Type B pancreatic cell (in vitro differentiated cells): ENCODE measurements around the gene ABHD17C. TPM values are rescaled to one million over a fixed set of nuclear protein-coding genes. Genes with fewer than 3 reads are reported as not detected.

Experiments used
- DNase-seq: peaks from one replicate; pipeline ENCODE4 v3.0.0; 2021; ENCODE audit warnings: mixed read lengths; ENCODE audit not compliant: unreplicated experiment; ENCODE audit errors: extremely low spot score
- H3K27ac Mint-ChIP-seq: 2 replicates; pipeline ENCODE4 v1.8.0; 2021; ENCODE audit warnings: mild to moderate bottlenecking, mixed read lengths
- H3K27me3 Mint-ChIP-seq: 2 replicates; pipeline ENCODE4 v1.8.0; 2021; ENCODE audit warnings: mixed read lengths
- H3K36me3 Mint-ChIP-seq: 2 replicates; pipeline ENCODE4 v1.8.0; 2021; ENCODE audit warnings: mixed read lengths
- H3K4me1 Mint-ChIP-seq: one replicate; pipeline ENCODE4 v1.8.0; 2021; ENCODE audit warnings: mixed read lengths; ENCODE audit not compliant: unreplicated experiment
- H3K4me3 Mint-ChIP-seq: 2 replicates; pipeline ENCODE4 v1.8.0; 2021; ENCODE audit warnings: mild to moderate bottlenecking, mixed read lengths
- H3K9me3 Mint-ChIP-seq: 2 replicates; pipeline ENCODE4 v1.8.0; 2021; ENCODE audit warnings: mixed read lengths
- CTCF ChIP-seq: fragments of 200-600 bp; sonication (generic); conservative IDR thresholded peaks from 2 replicates; pipeline ENCODE4 v1.5.0; 2021; ENCODE audit warnings: antibody characterized with exemption, mild to moderate bottlenecking
- total RNA-seq: library from RNA; stranded (reverse); gene quantifications from 2 replicates; pipeline ENCODE4 v1.2.1, GENCODE V29; 2021; ENCODE audit warnings: low replicate concordance

Gene ABHD17C
- total RNA-seq, 1 donor from 2014 or later: 41.0 TPM

- no peaks in the 10 kb centered on the region for H3K27me3 Mint-ChIP-seq
Observed at GRCh38 chr15:80764535-80764934, 69.4 kb downstream of the ABHD17C start.

GRCh38 chr15:80766275-80766674, 71.2 kb downstream of the ABHD17C start:
- Mint-ChIP-seq H3K27ac (no peak overlapping the region), H3K36me3 (no peaks in the 10 kb centered on the region), H3K4me3 (no peak overlapping the region), H3K9me3 (peaks cover 4% of the 10 kb centered on the region), H3K27me3 (no peaks in the 10 kb centered on the region), H3K4me1 (peaks cover 5% of the 10 kb centered on the region)
- DNase-seq: no peak
- TF ChIP-seq CTCF: no peak

More at GRCh38 chr15:80764535-80764934, 69.4 kb downstream of the ABHD17C start:
- Mint-ChIP-seq H3K9me3 (peaks cover 4% of the 10 kb centered on the region), H3K27ac (no peak overlapping the region), H3K4me1 (no peaks in the 10 kb centered on the region), H3K4me3 (no peak overlapping the region), H3K36me3 (no peaks in the 10 kb centered on the region)
- DNase-seq: no peak
- TF ChIP-seq CTCF: no peak

GRCh38 chr15:80768158-80768557, 73.0 kb downstream of the ABHD17C start:
- H3K36me3 Mint-ChIP-seq: no peaks in the 10 kb centered on the region
- H3K27ac Mint-ChIP-seq: no peak overlapping the region
- no peak overlapping the region for H3K4me3 Mint-ChIP-seq
- DNase-seq: no peak
- no peak for TF ChIP-seq CTCF
- no peaks in the 10 kb centered on the region for H3K9me3 Mint-ChIP-seq
- H3K27me3 Mint-ChIP-seq: no peaks in the 10 kb centered on the region
- H3K4me1 Mint-ChIP-seq: peaks cover 8% of the 10 kb centered on the region

GRCh38 chr15:80769153-80769828, 74.2 kb downstream of the ABHD17C start:
- Mint-ChIP-seq H3K36me3 (no peaks in the 10 kb centered on the region), H3K4me3 (no peak overlapping the region), H3K9me3 (no peaks in the 10 kb centered on the region), H3K27me3 (no peaks in the 10 kb centered on the region), H3K4me1 (peaks cover 14% of the 10 kb centered on the region), H3K27ac (no peak overlapping the region)
- DNase-seq: no peak
- TF ChIP-seq CTCF: no peak

GRCh38 chr15:80769829-80770705, 75.0 kb downstream of the ABHD17C start:
- Mint-ChIP-seq H3K27ac (no peak overlapping the region), H3K4me3 (no peak overlapping the region), H3K4me1 (peaks cover 14% of the 10 kb centered on the region), H3K27me3 (no peaks in the 10 kb centered on the region), H3K36me3 (no peaks in the 10 kb centered on the region), H3K9me3 (no peaks in the 10 kb centered on the region)
- TF ChIP-seq CTCF: no peak
- no peak for DNase-seq
